Adrenal gland (tissue), 5 donors: Measurements from ENCODE around the gene KIAA1328.

Experiments
- CTCF ChIP-seq, 6 experiments: fragments of 450-650 bp in 4 of 6; fragments of 200-600 bp in 2 of 6; sonication (generic) in 1 of 6; IDR thresholded peaks; 1 replicate in 5 of 6; 2 replicates in 1 of 6; pipeline versions ENCODE4 v1.5.1 to v1.8.0; 2016 to 2021; ENCODE audit warnings: antibody characterized with exemption in 6 of 6, mild to moderate bottlenecking in 2 of 6, moderate library complexity in 1 of 6
- POLR2A ChIP-seq, 2 donors: fragments of 450-650 bp; IDR thresholded peaks; one replicate each; pipeline ENCODE4 v1.6.1; 2017; ENCODE audit warnings: antibody characterized with exemption in 2 of 2, mild to moderate bottlenecking in 2 of 2, moderate library complexity in 1 of 2
- donor health status: DM: no; HTN: no; CAD: no.

DNA sequence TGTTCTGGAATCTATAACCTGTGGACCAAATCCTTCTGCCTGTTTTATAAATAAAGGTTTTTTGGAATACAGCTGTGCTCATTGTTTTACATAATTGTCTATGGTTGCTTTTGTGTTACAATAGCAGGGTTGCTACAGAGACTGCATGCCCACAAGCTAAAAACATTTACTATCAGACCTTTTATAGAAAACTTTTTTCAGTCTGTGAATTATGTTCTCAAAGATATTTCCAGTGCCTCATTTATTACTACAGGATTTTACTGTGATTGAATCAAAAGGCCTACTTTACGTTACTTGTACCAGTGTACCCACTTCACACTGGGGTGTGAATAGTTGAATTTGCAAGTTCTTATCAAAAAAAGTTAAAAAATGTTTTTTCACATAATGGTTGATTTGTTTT is 7.0 kb downstream of the KIAA1328 start:
- TF ChIP-seq CTCF (IDR thresholded peaks at IDR 0.05) (no peak), POLR2A (IDR thresholded peaks at IDR 0.05) (no peak)
